GM10248 (cell line): ENCODE data around the gene NFKBIE.
A peak's percentile ranks its signal among the peaks of the same experiment; 100 is the strongest.

Experiments used
- CTCF ChIA-PET: fragments of 300-600 bp; sonication (Branson Sonifier 250); formaldehyde crosslinking; extraction: SDS; loops from one replicate; lab custom pipeline; 2021; ENCODE audit warnings: antibody characterized with exemption; lab: Yijun Ruan, JAX
- POLR2A ChIA-PET: fragments of 350-650 bp; sonication (Branson Sonifier 250); formaldehyde crosslinking; extraction: SDS; loops from one replicate; lab custom pipeline; 2020; ENCODE audit warnings: antibody characterized with exemption; lab: Yijun Ruan, JAX
- DNase-seq: peaks from one replicate; pipeline ENCODE4 v3.0.0; 2012; ENCODE audit errors: extremely low spot score
- CTCF ChIP-seq: IDR thresholded peaks from 2 replicates; pipeline ENCODE4 v1.5.1; 2012; ENCODE audit warnings: mild to moderate bottlenecking, low read depth; ENCODE audit errors: extremely low read depth, missing control alignments, control extremely low read depth

The NFKBIE gene

GRCh38 chr6:44309631-44310030 is 44.3 kb upstream of the NFKBIE start:
- TF ChIP-seq CTCF: no peak
- CTCF ChIA-PET: interaction anchor here (0.8 to 13.1 kb wide), 9 partner anchors 9 to 119 kb away, joined by 3 to 182 read pairs (median 5); partner anchors contain the start of genes NFKBIE and TMEM151B
- DNase-seq: no peak
- POLR2A ChIA-PET: interaction anchor here (0.9 kb wide), 1 partner anchor 540 kb away, joined by 3 read pairs; the partner anchor contains the start of gene VEGFA

- no peak for TF ChIP-seq CTCF
- no peak for DNase-seq
- CTCF ChIA-PET: interaction anchor here (0.8 to 13.1 kb wide), 11 partner anchors 8 to 211 kb away, joined by 3 to 182 read pairs (median 5); partner anchors contain the start of genes NFKBIE and TMEM151B
- POLR2A ChIA-PET: interaction anchor here (0.9 kb wide), 1 partner anchor 539 kb away, joined by 3 read pairs; the partner anchor contains the start of gene VEGFA
Observed at GRCh38 chr6:44309092-44309491, 43.7 kb upstream of the NFKBIE start.

- POLR2A ChIA-PET: interaction anchor here (0.7 kb wide), 1 partner anchor 209 kb away, joined by 4 read pairs; no protein-coding TSS in a partner anchor
- CTCF ChIA-PET: interaction anchor here (1.2 to 13.1 kb wide), 7 partner anchors 11 to 40 kb away, joined by 3 to 182 read pairs (median 6); partner anchors contain the start of genes NFKBIE and TMEM151B
- no peak for DNase-seq
- TF ChIP-seq CTCF: no peak
Observed at GRCh38 chr6:44307217-44307616, 41.9 kb upstream of the NFKBIE start.

GRCh38 chr6:44306710-44307109 is 41.4 kb upstream of the NFKBIE start:
- no peak for TF ChIP-seq CTCF
- CTCF ChIA-PET: interaction anchor here (0.7 to 13.1 kb wide), 8 partner anchors 10 to 228 kb away, joined by 3 to 182 read pairs (median 12); partner anchors contain the start of genes NFKBIE and TMEM151B
- POLR2A ChIA-PET: interaction anchor here (0.7 kb wide), 1 partner anchor 208 kb away, joined by 4 read pairs; no protein-coding TSS in a partner anchor
- DNase-seq: no peak

GRCh38 chr6:44305200-44305725 is 39.9 kb upstream of the NFKBIE start:
- DNase-seq: no peak
- POLR2A ChIA-PET: interaction anchor here (0.6 to 1.3 kb wide), 3 partner anchors 9 to 37 kb away, joined by 3 to 4 read pairs (median 3); no protein-coding TSS in a partner anchor
- CTCF ChIA-PET: interaction anchor here (0.6 to 13.1 kb wide), 21 partner anchors 8 to 208 kb away, joined by 3 to 182 read pairs (median 4); partner anchors contain the start of genes AARS2, NFKBIE, SLC35B2 and TMEM151B
- TF ChIP-seq CTCF: peak; percentile 3
